Activated CD4-positive, CD25-positive, alpha-beta regulatory T cell treated with anti-CD3 and anti-CD28 coated beads, Interleukin-2, amount 50 U/mL, for 72 hours (primary cell): Measurements from ENCODE around the gene TEKT1.
"Not testable (repeated sequence)": the region's sequence is repeated elsewhere in the genome, so short reads cannot be mapped to it uniquely, and the experiment has no call there.

ENCODE experiments used
- DNase-seq: peaks from one replicate; pipeline ENCODE4 v3.0.0; 2021

Gene TEKT1

DNA sequence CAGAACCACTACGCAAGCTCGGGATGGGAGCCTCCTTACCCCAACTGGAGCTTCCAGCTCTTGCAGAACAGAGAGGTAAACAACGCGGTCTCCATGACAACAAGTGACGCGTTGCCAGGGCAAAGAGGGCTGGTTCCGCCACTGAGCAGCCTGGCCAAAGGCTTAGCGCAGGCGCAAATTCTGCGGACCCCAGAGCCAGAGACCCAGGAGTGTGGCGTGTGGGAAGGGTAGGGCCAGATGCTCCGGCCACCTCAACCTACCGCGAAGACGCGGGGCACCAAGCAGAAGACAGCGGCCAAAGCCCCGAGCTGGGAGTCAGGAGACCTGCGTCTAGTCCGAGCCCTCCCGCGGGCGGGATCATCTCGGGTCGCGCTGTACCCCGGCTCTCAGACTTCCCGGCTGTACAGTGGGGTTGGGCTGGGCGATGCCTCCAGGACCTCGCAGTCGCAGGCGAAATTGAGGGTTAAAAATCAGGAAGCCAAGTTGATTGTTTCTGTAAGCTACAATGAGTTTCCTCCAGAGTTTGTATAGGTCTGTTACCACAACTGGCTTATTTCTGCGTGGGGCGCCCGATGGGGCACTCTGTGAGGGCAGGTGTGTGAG lies at the start of gene TEKT1:
Gene TEKT1 (minus strand): TSS at position 69 of the 603 bp plus-strand sequence. CDS start 1,353 bp downstream, outside the sequence.
- peak; percentile 56 for DNase-seq

DNA sequence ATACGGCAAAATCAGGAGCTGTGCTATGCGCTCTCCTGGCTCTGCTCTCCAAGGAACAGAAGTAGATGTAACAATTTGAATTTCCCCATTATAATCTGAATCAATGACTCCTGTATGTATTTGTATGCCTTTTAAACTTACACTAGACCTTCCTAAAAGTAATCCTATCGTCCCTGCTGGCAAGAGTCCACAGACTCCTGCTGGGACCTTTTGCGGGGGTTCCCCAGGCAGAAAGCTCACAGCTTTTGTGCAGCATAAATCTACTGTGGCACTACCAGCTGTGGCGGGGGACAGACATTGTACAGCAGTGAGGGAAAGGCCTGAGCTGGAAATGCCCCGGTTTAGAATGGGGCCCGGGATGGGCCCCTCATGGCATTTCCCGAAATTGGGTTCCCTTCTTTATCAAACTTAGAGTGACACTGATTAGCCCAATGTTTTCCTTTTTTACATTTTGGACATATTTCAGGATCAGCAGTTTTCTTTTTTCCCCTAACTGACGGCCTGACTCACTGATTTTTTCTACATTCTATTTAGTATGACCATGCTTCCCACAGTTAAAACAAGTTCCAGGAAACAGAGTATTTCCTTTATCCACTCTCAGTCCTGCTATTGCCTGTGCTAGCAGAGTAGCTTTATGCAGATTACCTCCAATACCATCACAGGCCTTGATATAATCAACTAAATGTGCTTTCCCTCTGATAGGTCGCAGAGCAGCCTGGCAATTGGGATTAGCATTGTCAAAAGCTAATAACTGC lies 47.9 kb upstream of the TEKT1 start:
- not testable (repeated sequence) for DNase-seq

DNA sequence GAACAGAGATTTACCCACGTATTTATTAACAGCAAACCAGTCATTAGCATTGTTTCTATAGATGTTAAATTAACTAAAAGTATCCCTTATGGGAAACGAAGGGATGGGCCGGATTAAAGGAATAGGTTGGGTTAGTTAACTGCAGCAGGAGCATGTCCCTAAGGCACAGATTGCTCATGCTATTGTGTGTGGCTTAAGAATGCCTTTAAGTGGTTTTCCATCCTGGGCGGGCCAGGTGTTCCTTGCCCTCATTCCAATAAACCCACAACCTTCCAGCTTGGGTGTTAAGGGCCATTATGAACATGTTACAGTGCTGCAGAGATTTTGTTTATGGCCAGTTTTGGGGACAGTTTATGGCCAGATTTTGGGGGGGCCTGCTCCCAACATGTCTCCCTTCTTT lies 43.7 kb upstream of the TEKT1 start:
- not testable (repeated sequence) for DNase-seq

DNA sequence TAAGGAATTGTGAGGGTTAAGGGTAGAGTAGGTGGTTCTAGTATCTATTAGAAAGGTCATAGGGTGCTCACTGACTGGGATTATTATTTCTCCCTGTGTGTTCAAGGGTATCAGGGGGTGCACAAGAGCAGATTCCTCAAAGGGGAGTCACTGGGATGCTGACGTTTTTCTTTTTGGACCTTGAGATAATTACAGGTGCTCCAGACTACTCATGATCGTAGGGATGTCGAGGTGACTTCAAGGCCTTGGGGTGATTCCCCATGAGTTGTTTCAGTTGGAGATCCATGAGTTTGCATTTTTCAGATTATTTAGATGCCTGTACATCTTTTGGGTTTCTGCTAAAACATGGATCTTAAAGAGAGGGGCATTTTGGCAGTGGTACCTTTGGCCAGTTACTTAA lies 41.4 kb upstream of the TEKT1 start:
- DNase-seq: no peak

DNA sequence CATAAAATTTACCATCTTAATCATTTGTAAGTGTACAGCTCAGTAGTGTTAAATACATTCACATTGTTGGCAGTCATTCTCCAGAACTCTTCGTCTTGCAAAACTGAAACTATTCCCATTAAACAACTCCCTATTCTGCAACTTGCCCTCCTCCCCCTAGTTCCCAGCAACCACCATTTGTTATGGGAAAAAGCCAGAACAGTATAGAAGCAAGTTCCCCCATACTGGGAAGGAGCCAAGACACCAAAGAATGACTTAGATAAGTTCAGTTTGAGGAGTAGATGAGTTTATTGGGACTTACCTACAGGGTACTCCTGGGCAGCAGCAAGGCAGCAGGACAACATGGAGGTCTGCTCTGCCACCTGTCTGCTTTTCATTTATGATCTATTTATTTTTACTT lies 39.3 kb upstream of the TEKT1 start:
- no peak for DNase-seq

DNA sequence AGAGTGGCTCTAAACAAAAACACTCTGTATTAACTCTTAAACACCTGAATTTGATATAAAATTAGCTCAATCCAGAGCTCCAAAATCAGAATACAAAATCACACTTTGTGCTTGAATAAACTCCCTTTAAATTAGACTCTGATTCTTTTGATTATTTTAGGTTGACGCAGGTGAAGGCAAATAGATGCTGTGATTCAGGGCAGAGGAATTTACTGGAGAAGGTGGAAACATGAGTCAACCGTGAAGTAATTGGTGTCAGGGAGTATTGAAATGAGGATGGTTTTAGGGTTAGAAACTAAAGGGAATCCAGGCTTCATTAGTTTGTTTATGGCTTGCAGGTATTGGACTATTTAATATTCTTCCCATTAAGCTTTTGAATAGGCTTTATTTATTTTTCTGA lies 37.1 kb upstream of the TEKT1 start:
- DNase-seq: no peak

DNA sequence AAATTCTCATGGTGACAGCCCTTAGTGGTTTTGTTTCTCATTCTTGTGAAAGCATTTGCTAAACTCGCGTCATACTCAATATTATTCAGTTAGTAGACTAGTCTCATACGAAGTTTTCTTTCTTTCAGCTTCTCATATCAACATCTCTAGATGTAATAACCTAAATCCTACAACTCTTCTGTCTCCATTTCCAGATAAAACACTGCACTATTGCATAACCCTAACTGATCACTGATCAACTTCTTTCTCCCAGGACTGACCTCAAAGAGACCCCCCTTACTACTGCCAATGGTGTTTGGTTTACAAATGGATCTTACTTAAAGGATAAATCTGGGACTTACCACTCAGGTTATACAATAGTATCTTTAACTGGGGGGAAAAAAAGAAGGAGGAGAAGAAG lies 36.3 kb upstream of the TEKT1 start:
- DNase-seq: no peak

DNA sequence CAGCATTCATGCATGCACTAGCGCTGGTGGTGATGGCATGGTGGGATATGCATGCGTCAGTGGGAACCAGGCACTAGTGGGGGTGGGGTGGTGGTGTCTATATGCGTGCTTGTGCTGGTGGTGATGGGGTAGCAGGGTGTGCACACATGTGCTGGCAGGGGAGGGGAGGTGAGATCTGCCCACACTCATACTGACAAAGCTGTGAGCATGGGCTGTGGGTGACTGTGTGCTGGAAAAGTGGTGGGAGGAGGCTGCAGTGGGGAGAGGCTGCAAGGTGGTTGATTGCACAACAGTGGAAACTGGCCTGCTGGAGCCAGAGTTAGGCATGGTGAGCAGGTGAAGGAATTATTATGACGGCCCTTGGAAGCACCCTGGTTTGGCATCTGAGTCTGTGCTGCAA lies 31.3 kb upstream of the TEKT1 start:
- no peak for DNase-seq

DNA sequence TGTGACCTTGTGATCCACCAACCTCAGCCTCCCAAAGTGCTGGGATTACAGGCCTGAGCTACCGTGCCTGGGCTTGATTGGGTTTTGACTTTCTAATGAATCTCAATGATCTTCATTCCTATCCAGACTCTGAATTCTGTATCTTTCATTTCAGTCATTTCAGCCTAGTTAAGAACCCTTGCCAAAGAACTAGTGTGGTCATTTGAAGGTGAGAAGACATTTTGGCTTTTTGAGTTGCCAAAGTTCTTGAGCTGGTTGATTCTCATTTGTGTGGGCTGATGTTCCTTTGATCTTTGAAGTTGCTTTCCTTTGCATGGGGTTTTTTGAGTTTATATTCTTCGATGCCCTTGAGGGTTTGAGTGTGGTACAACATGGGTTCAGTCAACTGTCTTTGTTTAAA lies 30.6 kb upstream of the TEKT1 start:
- DNase-seq: no peak

DNA sequence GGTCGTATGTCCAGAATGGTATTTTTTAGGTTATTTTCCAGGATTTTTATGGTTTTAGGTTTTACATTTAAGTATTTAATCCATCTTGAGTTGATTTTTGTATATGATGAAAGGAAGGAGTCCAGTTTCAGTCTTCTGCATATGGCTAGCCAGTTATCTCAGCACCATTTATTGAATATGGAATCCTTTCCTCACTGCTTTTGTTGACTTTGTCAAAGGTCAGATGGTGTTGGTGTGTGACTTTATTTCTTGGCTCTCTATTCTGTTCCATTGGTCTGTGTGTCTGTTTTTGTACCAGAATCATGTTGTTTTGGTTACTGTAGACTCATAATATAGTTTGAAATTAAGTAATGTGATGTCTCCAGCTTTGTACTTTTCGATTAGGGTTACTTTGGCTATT lies 26.4 kb upstream of the TEKT1 start:
- DNase-seq: no peak

DNA sequence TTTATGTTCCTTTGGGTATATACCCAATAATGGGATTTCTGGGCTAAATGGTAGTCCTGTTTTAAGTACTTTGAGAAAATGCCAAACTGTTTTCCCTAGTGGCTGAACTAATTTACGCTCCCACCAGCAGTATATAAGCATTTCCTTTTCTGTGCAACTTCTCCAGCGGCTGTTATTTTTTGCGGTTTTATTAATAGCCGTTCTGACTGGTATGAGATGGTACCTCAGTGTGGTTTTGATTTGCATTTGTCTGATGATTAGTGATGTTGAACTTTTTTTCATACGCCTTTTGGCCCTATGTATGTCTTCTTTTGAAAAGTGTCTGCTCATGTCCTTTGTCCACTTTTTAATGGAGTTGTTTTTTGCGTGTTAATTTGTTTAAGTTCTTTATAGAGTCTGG lies 25.8 kb upstream of the TEKT1 start:
- DNase-seq: no peak

DNA sequence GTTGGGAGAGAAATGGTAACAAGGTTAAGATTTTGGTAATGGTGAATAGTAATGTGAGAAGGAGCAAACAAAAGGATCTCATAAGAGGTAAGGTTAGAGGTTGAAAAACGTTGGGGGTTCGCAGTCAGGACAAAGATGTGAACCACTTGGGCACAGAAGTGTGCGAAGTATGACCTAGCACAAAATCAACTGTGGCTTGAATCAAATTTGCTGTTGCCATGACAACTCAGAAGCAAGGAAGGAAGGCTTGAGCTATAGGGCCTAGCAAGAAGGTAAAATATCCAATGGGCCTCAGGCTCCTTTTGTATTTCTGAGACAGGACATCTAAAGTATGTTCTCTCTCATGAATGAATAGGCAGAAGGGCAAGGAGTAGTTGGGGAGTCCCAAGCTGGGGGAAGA lies 24.5 kb upstream of the TEKT1 start:
- no peak for DNase-seq

DNA sequence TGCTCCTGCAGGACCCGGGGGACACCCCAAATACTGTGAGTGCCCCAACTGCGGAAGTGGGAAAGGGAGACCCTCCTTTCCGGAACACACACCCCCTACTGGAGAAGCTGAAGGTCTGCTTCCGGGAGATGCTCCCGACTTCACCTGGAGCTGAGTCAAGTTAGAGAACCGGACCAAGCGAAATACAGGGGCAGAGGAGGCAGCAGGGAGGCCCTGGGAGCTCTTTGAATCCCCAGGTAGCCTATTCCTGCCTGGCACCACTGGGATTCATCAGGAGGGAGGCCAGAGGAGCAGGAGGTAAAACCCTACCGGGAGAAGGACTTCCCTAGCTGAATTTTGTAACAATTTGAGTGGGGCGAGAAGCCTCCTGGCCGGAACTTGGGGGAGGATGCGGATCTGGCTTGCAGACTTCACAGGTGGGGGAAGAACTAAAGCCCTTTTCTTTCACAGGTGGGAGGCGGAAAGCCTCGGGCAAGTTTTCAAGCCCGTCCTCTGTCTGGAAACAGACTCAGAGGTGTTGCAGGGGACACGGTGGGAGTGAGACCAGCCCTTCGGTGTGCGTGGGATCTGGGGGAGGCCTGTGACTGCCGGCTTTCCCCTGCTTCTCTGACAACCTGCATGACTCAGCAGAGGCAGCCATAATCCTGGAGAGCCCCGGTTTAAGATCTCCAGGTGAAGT lies 22.4 kb upstream of the TEKT1 start:
- no peak for DNase-seq

DNA sequence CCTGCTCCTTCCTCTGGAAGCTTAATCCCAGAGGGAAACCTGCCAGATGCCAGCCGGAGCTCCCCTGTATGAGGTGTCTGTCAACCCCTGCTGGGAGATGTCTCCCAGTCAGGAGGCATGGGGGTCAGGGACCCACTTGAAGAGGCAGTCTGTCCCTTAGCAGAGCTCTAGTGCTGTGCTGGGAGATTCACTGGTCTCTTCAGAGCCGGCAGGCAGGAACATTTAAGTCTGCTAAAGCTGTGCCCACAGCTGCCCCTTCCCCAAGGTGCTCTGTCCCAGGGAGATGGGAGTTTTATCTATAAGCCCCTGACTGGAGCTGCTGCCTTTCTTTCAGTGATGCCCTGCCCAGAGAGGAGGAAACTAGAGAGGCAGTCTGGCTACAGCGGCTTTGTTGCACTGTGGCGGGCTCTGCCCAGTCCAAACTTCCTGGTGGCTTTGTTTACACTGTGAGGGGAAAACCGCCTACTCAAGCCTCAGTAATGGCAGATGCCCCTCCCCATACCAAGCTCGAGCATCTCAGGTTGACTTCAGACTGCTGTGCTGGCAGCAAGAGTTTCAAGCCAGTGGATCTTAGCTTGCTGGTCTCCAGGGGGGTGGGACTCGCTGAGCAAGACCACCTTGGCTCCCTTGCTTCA lies 17.1 kb upstream of the TEKT1 start:
- not testable (repeated sequence) for DNase-seq

DNA sequence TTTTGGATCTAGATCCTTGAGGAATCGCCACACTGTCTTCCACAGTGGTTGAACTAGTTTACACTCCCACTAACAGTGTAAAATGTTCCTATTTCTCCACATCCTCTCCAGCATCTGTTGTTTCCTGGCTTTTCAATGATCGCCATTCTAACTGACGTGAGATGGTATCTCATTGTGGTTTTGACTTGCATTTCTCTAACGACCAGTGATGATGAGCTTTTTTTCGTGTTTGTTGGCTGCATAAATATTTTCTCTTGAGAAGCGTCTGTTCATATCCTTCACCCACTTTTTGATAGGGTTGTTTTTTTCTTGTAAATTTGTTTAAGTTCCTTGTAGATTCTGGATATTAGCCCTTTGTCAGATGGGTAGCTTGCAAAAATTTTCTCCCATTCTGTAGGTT lies 14.6 kb upstream of the TEKT1 start:
- not testable (repeated sequence) for DNase-seq

DNA sequence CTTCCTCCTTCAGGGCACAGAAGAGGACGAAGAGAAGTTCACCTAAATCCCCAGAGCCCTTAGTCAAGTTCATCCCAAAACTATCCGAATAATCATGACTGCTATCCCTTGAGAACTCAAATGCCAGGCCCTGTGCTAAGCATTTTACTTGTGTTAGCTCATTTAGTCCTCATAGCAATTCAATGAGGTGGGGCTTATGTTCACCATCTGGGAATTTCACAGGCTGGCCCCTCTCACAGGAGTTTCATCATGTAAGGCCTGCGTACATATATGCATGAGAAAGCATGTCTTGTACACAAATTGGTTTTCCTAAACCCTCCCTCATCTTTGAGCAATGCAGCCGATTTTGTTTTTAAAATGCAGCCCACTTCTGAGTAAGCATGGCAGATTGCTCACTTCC lies 12.9 kb upstream of the TEKT1 start:
- not testable (repeated sequence) for DNase-seq

DNA sequence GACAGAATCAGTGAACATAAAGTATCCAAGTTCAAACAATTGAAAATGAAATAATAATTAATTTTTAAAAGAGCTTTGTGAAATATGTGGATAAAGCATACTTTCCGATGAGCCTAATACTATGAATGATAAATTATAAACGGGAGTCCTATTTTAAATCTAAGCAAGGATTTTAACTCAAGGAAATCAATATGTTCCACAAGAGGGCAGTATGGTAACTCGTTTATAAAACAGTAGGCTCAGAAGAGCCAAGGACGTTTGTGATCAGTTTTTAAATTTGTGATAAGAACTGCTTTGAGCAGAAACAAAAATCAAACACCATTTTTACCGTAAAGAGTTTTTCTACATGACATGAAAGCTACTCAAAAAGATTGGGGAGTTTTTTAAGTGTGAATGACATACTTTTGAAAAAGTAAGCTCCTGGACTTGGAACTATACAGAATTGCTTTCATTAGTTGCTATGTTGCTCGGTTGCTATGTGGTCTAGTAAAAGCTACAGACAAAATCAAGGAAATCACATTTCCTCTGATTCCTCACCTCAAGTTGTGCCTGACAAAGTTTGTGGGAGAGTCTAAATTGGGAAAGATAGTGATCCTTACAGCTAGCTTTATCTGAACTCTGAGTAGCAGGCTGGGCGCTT lies 11.8 kb upstream of the TEKT1 start:
- DNase-seq: no peak

DNA sequence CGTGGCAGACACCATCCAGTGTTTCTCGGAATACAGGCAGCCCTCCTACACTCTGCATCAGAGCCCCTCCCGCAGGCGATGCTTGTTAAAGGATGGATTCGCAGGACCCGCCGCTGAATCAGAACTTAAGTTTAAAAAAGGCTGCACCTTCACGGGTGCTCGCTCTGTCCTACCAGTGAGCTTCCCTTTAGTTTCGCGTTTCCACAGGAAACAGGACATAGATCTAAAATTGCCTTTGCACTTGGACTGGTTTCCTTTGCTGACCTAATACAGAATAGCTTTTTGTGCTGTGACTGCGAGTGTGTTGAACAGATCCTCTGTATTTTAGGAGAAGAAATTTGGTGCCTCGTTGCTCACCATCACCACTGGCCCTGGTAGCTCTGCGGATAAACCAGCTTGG lies 10.2 kb upstream of the TEKT1 start:
- DNase-seq: not testable (repeated sequence)

DNA sequence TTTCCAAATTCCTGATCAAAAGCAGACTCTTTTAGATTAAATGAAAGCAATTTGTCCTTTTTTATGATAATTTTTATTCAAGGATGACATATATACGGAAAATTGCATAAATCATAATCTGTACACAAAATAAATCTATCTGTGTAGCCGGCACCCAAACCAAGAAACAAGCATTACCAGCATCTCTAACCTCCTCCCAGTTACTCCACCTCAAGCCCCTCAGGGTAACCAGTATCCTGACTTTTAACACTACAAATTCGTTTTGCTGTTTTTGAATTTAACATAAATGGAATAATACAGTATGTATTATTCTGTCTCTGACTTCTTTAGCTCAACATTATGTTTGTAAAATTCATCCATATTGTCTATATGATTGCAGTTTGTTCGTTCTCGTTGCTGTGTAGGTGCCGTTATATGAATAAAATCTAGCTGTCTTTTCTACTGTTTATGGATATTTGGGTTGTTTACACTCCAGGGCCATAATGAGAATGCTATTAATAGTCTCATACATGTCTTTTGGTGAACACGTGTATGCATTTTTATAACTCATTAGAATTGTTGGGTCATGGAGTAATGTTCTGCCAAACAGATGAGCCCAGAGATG lies 1.0 kb downstream of the TEKT1 start:
- DNase-seq: no peak

DNA sequence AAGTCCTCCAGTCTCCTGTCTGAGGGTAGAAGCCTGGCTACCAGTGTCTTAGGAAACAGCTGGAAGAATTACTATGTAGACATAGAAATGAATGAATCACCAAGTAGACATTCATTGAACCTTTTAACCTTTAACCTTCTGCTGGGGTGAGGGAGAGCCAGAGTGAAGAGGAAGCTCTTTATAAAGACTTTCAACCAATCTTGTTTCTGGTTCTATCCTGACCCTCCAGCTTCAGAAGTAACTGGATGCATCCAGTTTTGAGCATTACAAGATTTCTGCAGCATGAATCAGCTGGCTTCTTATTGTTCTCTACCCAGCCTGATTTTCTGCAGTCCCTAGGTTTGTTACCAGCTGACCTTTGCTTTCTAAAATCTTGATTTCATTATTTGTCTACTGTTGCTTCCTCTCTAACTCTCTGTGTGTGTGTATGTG lies 8.5 kb downstream of the TEKT1 start:
- no peak for DNase-seq

DNA sequence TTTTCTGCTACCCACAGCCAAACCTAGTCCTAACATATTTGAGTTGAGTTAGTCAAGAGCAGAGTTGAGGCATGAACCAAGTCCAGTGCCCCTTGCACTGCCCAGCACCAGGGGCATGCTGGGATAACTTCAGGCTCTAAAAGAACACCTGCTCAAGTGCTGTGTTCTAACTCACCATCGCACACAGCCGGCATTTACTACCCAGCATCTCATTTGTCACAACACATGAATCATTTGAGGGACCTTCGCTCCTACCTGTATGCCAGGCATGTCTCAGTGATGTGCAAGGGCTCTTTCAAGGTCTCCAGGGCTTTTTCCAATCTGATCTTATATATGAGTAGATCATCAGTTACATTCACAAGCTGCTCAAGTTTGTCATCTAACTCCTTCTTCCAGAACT lies 12.6 kb downstream of the TEKT1 start:
- no peak for DNase-seq

DNA sequence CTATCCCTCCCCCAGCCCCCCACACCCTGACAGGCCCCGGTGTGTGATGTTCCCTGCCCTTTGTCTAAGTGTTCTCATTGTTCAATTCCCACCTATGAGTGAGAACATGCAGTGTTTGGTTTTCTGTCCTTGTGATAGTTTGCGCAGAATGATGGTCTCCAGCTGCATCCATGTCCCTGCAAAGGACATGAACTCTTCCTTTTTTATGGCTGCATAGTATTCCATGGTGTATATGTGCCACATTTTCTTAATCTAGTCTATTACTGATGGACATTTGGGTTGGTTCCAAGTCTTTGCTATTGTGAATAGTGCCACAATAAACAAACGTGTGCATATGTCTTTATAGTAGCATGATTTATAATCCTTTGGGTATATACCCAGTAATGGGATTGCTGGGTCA lies 15.2 kb downstream of the TEKT1 start:
- not testable (repeated sequence) for DNase-seq

DNA sequence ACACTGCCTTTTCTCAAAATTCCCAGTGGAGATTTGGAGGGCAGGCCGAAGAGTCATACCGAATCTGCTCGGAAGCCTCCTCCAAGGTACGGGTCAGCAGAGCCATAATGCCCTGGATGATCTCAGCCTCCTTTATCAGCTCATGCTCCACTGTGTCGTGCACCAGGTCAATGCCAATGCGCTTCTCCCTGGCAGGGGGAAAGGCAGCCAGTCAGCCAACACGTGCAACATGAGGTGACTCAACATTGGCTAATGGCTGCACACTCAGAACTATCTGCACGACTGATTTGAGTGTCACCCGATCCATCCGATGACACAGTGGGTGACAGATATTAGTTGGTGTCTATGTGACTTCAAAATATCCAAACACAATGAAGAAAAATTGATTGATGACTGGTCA lies 15.8 kb downstream of the TEKT1 start:
- DNase-seq: no peak
